Fibroblast of skin of back (primary cell): Measurements from ENCODE around the gene TMX2.
"Not testable (repeated sequence)": the region's sequence is repeated elsewhere in the genome, so short reads cannot be mapped to it uniquely, and the experiment has no call there.

Source experiments
- DNase-seq: peaks from one replicate; pipeline ENCODE4 v3.0.0-alpha.2; 2013

The TMX2 gene

DNA sequence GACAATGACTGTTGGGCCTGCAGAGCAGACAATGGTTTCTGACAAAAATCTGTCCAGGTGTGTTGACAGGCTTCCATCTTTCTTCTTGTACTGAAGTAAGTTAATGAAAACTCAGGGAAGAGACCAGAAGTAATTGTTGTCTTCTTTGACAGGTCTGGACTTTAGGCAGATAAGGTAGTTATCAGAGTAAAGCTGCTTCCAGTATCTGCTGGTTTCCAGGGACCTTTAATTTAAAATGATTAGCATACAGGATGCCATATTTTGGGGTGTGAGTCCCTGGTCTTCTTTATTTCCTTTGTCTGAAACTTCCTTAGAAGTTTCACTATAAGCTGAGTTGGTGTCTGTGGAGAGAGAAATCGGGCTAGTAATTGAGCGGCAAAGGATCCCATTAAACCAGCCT is 1.4 kb downstream of the TMX2 start:
- no peak for DNase-seq

DNA sequence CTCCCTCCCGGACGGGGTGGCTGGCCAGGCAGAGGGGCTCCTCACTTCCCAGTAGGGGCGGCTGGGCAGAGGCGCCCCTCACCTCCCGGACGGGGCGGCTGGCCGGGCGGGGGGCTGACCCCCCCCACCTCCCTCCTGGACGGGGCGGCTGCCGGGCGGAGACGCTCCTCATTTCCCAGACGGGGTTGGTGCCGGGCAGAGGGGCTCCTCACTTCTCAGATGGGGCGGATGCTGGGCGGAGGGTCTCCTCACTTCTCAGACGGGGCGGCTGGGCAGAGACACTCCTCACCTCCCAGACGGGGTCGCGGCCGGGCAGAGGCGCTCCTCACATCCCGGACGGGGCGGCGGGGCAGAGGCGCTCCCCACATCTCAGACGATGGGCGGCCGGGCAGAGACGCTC is 4.3 kb downstream of the TMX2 start:
- DNase-seq = not testable (repeated sequence)

DNA sequence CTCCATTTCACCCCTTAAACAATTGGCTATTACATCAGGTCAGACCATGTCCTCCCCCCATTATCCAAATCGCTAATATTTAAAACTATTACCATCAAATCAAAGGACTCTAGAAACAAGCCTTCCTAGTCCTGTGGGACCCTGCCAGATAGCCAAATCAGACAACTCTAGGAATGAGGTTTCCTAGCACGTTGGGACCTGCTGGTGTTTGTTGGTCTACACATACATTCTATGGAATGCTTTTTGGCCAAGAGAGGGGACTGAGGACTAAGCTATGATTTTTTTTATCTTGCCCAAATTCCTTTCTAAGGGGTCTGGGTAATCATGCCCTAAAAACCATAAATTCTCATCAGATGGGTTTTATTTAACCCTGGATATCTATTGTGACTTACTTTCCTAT is 14.8 kb downstream of the TMX2 start:
- DNase-seq = no peak

DNA sequence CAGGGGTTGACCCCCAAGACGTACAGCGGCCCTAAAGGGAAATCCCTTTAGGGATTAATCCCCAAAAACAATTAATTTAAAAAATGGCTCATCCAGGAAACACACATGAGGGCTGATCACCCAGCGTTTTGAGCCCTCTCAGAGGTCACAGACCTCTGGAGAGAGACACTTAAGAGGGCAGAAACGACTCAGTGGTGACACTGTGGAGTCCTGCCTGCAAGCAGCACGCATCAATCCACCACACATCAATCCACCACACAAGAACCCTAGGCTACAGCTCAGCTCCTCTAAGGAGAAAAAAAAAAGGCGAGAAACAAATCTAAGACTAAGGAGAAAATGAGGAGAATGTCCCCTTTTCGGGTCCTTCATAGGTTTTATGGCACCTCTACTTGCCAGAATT is 16.4 kb downstream of the TMX2 start:
- DNase-seq = no peak

DNA sequence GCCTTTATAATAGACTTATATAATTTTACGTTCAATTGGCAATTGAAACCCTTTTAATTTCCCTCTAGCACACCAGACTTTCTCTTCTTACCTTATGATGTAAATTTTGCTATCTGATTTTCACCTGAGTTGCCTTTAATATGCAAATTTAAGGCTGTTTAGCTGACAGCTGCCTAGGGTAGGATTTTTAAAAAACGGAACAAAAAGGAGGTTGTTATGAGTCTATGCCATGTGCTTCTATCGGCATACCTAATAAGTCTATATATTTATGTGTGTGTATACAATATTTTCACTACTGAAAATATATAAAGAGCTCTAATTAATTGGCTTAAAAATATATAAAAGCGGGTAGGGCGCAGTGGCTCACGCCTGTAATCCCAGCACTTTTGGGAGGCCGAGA is 17.1 kb downstream of the TMX2 start:
- no peak for DNase-seq

DNA sequence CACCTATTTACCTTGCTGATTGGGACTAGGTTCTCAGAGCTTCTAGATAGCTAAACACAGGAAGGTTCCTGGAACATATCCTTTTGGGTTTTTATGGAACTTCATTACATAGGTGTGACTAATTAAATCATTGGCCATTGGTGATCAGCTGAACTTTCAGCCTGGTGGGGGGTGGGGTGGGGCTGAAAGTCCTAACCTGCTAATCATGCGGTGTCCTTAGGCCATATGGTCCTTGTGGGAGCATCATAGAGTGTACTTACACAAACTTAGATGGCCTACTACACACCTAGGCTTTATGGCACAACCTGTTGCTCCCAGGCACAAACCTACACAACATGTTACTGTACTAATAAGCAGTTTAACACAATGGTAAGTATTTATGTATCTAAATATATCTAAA is 20.3 kb downstream of the TMX2 start:
- DNase-seq = no peak

DNA sequence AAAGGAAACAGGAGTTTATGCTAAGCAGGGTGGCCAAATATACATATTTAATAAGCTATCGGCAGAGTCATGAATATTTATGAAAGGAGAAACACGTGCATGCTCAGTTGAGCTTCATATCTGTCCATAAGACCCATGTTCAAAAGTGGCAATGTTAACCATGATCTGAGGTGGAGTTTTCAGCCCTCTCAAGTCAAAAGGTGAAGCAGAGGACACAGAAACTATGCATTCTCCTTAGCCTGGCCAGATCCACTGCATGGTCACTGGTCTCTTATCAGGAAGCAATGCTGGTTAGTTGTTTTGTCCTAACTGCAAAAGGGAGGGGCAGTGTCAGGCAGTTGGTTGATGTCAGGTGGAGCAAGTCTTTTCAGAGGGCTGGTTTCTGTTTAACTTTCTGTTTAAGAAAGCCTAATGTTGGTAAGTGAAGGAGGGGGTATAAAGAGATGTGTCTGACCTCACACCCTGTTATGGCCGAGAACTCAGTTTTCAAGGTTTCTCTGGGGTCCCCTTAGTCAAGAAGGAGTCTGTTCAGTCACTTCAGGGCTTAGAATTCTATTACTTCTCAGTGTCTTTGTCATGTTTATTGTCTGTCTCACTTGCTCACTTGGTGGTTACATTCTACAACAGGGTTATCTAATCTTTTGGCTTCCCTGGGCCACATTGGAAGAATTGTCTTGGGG is 23.4 kb downstream of the TMX2 start:
- DNase-seq = no peak

DNA sequence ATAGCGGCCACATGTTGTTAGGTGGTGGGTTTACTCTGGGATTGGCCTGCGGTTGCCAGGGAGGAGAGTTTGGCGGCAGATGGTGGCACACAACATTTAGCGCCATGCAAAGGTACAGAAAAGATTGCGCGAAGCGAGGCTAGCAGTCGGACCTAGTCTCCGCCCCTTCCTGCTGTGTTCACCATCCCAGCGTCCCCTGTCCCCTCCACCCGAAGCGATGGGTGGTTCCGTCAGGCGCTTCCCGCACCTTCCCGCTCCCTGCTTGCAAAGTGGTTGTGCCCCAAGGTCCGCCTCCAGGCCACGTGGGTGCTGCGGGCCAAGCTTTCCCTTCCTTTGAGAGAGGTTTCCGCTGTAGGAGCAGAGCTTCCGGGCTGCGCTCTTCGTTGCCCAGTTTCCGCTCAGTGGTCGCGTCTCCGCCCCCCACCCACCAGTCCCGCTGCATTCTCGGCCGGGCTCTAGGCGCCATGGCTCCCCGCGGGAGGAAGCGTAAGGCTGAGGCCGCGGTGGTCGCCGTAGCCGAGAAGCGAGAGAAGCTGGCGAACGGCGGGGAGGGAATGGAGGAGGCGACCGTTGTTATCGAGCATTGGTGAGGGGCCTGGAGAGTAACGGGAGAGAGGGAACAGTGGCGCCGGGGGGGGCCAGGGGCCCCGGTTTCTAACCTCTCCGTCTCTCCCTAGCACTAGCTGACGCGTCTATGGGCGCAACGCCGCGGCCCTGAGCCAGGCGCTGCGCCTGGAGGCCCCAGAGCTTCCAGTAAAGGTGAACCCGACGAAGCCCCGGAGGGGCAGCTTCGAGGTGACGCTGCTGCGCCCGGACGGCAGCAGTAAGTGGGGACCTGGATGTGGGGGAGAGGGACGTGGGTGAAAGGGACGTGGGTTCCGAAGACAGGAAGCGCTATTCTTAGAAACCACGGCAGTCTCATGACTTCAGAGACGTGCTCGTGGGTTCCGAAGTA is 29.0 kb downstream of the TMX2 start, which contains the start of gene SELENOH:
Gene SELENOH, plus strand, starts transcription at position 360 of the 955 bp plus-strand sequence. Its CDS starts 105 bp downstream, at position 465.
- DNase-seq = peak; percentile 97

DNA sequence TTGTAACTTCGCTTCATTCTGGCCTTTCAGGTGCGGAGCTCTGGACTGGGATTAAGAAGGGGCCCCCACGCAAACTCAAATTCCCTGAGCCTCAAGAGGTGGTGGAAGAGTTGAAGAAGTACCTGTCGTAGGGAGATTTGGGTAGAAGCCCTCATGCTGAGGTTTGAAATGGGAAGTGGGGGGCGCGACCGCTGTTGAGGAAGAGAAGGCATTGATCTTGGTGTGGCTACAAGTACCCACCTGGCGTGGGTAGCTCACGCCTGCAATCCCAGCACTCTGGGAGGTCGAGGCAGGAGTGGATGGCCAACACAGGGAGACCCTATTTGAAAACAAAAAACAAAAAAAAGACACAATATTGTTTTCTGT is 29.7 kb downstream of the TMX2 start:
- no peak for DNase-seq

DNA sequence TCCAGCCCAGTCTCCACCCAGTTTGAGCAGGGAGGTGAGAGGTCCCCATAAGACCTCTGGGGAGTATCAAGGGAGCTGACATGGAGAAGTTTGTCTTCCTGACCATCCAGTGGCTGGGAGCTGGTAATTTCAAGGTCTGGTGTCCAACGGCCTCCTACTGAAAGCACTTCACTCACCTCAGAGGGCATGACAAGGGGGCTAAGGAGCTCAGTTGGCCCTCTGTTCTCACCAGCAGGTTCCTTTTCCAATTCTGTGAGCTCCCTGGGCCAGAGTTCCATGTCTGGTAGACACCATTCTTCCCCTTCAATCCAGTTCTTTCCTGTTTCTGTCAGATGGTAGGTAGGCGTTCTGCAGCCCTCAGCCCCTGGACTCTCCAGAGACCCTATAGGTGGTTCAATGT is 32.0 kb downstream of the TMX2 start:
- DNase-seq = no peak

DNA sequence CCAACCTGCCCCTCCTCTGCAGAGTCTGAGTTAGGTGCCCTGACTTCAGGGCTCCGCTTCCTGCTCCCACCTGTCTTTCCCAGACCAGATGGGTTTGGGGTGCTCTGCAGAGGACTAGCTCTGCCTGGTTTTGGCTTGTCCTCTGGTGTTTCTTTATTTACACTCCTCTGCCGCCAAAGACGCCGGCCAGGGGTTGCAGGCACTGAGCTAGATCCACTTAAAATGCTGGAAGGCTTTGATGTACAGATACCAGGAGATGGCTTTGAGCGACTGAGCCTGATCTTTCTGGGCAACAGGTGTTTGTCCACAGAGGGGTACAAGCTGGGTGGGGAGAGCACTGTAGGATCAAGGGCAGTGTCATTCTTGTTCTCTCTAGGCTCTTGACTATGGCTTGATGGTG is 32.8 kb downstream of the TMX2 start:
- no peak for DNase-seq

DNA sequence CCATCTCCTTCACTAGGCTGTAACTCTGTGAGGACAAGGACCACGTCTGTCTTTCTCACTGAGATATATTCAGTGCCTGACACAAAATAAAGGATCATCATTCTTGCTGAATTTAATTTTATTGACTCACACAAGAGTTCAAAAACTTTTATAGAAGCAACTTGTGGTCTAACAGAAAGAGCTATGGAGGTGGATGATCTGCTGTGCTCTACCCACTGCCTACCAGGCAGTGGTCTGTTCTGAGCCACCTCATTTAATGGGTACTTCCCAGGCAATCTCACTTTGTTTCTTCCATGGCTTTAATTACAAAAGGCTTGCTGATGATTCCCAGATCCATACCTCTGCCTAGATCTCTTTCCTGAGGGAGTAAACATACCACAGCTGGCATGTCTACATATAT is 34.5 kb downstream of the TMX2 start:
- DNase-seq = no peak

DNA sequence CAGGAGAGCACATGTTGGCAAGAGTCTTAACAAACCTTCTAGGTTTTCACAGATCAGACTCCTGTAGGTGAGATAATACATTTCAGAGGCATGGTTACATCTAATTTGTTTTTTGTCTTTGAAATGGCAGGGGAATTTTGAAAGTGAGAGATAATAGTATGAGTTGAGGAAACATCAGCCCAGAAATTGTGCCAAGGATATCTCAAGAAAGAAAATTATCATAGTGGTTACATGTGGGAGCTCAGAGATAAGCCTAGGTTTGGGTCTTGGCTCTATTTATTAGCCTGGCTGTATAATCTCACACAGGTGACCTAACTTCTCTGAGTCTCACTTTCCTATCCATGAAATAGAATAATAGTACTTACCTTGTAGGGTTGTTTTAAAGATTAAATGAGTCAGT is 38.8 kb downstream of the TMX2 start:
- no peak for DNase-seq

DNA sequence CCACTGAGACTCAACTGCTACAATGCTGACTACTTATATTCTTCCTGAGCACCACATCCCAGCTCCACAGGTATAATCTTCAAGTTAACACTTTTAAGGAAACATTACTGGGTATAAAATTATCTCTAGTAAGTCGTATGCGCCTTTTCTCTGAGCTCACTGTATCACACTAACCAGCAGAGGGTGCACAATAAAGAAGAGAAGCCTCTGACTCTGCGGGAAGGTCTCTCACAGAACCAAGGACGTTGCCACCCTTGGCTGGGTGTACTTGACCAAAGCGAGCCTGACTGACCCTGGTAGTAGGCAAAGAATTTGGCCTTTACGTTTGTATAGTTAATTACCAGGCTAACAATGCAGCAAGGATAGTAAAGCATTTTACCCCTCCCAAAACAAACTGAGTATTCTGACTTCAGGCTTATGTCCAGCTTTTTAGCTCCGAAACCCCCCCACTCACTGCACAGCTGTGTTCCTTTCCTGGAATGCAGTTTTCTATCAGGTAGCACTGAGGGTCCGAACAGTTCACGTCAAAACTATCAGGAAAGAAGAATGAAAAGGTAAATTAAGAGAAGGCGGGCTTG is 39.4 kb downstream of the TMX2 start, which contains the start of gene BTBD18:
Gene BTBD18, minus strand, starts transcription at position 144 of the 578 bp plus-strand sequence. CDS start 631 bp downstream, outside the sequence.
- DNase-seq = peak; percentile 59

DNA sequence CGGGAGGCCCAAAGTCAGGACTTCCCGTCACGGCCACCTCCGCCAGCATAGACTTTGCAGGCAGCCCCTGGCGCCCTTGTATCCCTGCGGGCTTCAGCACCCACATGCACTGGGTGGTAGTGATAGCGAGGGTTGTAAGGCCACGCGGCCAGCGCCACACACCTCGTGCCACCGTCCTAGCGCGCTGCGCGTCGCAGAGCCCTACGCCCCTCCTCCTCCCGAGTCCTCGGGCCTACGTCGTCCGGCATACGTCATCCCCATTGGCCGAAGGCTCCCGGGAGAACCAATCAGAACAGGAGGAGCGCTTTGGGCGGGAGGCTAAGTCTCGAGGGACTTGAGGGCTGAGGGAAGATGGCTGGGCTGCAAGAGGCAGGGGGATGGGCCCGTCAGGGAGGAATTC is 40.6 kb downstream of the TMX2 start:
- DNase-seq = no peak

DNA sequence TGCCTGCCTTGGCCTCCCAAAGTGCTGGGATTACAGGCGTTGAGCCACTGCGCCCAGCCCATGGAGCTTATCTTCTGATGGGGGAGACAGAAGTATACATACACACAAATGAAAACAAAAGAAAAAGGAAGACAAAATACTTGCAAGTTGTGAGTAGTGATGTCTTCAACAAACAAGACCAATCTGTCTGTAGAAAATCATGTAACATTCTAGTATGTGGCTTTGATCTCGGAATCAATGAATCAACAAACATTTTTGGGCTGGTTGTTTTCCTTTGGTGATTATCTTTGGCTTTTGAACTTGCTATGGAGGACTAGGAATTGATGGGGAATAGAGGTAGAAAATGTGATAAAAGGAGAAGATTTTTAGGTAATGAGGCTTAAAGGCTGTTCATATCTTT is 45.8 kb downstream of the TMX2 start:
- DNase-seq = no peak

DNA sequence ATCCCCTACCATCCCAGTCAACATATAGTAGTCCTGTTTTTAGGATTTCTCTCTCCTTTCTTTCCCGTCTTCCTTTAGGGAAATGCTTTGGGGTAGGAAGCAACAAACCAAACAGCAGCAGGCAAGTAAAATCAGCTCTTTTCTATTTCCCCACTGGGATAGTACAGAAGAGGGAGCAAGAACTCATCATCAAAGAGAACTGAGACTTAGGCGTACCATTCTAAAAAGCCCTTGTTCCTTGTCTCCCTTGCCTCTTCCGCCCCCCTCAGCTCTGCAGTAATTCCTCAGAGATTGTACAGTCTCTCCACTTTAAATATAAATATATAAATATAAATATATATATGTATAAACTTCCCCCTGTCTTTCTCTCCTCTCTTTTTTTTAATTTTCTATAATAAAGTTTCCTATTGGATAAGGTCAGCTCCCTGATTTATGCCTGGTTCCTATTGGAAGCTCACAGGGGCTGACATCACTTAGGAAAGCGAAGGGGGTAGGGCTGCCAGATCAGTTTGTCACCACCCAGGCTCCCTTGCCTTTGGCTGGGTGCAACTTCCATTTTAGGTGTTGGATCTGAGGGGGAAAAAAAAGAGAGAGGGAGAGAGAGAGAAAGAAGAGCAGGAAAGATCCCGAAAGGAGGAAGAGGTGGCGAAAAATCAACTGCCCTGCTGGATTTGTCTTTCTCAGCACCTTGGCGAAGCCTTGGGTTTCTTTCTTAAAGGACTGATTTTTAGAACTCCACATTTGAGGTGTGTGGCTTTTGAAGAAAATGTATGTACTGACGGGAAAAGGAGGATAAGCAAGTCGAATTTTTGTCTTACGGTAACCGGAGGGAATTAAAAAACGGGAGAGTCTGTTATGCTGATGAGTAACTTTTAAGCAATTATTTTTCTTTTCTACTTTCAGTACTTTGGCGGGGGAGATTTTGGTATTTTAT is 49.2 kb downstream of the TMX2 start, which contains the start of gene CTNND1:
Gene CTNND1, plus strand, starts transcription at position 502 of the 934 bp plus-strand sequence. CDS start 29,677 bp downstream, outside the sequence.
- DNase-seq = peak; percentile 99

DNA sequence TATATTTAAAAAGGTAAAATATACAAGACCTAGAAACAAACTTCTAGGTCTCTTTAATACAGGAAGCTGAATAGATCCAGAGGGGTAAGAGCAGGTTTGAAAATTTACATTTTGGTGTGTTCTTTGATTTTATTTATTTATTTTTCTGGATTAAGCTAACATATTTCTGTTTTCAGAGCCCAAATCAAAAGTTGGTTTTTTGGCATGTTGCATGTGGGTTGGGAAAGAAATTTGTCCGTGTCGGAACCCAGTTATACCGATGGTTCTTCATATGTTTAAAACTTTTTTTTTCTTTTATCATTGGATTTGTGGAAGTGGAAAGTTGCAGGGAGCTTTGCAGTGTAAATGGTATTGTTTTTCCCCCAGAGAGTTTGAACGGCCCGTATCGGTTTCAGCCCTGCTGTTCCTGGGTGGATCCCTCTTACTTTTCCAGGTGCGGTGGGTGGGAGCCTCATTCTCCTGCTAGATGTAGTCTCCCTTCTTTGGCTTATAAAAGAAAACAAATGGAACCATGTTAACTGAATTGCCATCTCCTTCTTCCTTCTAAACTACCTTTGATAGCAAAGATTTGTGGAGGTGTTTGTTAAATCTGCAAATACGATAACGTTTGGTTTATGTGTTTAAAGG is 50.0 kb downstream of the TMX2 start:
- DNase-seq = no peak

DNA sequence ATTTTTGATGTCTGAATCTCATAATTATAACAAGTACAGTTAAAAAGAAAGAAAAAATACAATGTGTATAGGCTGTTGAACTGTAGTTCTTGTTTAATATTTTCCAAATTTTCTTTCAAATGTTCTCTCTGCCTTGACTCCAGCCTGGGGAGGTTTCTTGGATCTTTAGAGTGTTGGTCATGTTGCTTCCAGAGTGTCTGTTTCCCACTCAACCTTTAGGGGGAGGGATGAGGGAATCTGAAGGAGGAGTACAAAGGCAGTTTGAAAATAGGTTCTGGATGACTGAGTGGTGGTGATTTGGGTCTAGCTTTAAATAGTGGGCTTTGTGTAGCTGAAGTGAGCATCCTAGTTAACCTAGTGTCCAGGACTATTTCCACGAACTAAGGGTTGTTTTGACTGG is 51.2 kb downstream of the TMX2 start:
- DNase-seq = no peak

DNA sequence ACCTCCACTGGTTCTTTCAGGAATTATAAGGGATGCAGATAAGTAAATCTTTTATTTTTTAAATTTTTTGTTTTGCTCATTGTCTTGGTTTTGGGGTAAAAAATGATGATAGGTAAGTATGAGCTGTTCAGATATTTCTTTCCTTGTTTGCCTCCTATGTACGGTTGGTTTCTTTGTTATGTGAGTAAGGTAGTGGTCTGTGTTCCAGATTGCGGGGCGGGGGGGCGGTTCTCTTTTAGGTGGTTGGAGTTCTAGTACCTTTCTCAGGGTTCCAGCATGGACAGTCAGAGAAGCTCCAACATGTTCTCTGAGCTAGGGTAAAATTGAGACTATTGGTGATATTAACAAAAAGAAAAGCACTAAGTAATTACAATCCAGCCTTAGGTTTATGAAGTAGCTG is 51.6 kb downstream of the TMX2 start:
- DNase-seq = no peak

DNA sequence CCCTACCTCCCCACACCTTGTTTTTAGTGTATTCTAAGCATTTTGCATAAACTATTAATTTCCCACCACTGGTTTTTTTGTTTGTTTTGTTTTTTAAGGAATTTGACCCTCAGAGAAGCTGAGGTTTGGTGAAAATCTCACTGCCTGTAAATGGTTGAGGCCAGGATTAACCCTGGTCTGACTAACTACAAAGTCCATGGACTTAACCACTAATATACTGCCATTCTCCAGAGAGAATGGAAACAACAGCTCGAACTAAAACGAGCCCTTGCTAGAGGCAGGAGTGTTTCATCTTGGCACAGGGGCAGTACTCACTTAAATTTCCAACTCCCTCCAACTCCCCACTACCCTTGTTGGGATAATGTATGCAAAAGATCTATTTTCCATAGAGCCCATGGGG is 52.2 kb downstream of the TMX2 start:
- no peak for DNase-seq

DNA sequence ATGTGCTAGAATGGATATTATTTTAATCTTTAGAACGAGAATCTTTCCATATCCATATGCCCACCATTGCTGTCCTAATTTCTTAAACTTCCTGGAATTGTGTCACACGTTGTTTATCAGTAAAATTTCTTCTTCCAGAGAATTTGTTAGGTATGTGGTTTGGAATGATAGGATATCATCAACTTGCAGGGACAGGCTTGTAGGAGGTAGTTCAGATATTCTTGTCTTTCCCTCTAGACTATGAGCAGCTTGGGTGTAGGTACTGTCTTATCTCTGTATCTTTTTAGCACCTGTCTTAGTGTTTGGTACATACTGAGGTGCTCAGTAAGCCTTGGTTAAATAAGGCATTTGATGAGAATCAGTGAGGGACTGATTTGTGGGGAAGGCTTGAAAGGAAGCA is 52.6 kb downstream of the TMX2 start:
- DNase-seq = no peak
